T-helper 2 cell (primary cell): ENCODE data around the gene IL23R.
"Not testable (repeated sequence)": the region's sequence is repeated elsewhere in the genome, so short reads cannot be mapped to it uniquely, and the experiment has no call there.

Source experiments
- DNase-seq, 5 experiments: peaks; one replicate each; pipeline versions ENCODE4 v3.0.0 to v3.0.0-alpha.2; 2012 to 2022
- total RNA-seq, 2 donors: gene quantifications; one replicate each; lab custom pipeline; 2026; lab: John Stamatoyannopoulos, UW

IL23R gene
- total RNA-seq: 0.13 to 0.31 reads per million in 2 donors

- DNase-seq: peak in 2 of 5 experiments; percentile 70 to 76
These were observed at the start of gene IL23R for GRCh38 chr1:67166196-67166595. IL23R (plus strand) TSS chr1:67166454; CDS start chr1:67168121, 1,667 bp downstream.

GRCh38 chr1:67118191-67118590 lies 48.1 kb upstream of the IL23R start:
- DNase-seq: no peak

- DNase-seq: no peak
These were observed 47.6 kb upstream of the IL23R start for GRCh38 chr1:67118646-67119045.

- DNase-seq: no peak
These were observed 45.2 kb upstream of the IL23R start for GRCh38 chr1:67120855-67121619.

GRCh38 chr1:67124455-67124854 lies 41.8 kb upstream of the IL23R start:
- no peak for DNase-seq

GRCh38 chr1:67126111-67126746 lies 40.0 kb upstream of the IL23R start:
- no peak for DNase-seq

- DNase-seq: no peak
These were observed 39.3 kb upstream of the IL23R start for GRCh38 chr1:67126974-67127373.

GRCh38 chr1:67130673-67131072 lies 35.6 kb upstream of the IL23R start:
- no peak for DNase-seq

- DNase-seq: no peak
These were observed 33.1 kb upstream of the IL23R start for GRCh38 chr1:67133177-67133576.

- no peak for DNase-seq
These were observed 31.6 kb upstream of the IL23R start, which contains the start of gene C1orf141 for GRCh38 chr1:67134695-67135094. C1orf141 (minus strand) TSS chr1:67134970; CDS start chr1:67127240, 7,730 bp downstream.

- no peak for DNase-seq
These were observed 30.9 kb upstream of the IL23R start for GRCh38 chr1:67135354-67135753.

- no peak for DNase-seq
These were observed 28.9 kb upstream of the IL23R start for GRCh38 chr1:67137307-67137753.

GRCh38 chr1:67138813-67139499 lies 27.3 kb upstream of the IL23R start:
- no peak for DNase-seq

GRCh38 chr1:67140460-67140859 lies 25.8 kb upstream of the IL23R start:
- DNase-seq: no peak

- DNase-seq: not testable (repeated sequence)
These were observed 24.4 kb upstream of the IL23R start for GRCh38 chr1:67141832-67142231.

GRCh38 chr1:67142931-67143330 lies 23.3 kb upstream of the IL23R start:
- peak in 2 of 5 experiments; percentile 42 to 70 for DNase-seq

GRCh38 chr1:67143966-67144365 lies 22.3 kb upstream of the IL23R start:
- no peak for DNase-seq

- DNase-seq: no peak
These were observed 21.6 kb upstream of the IL23R start for GRCh38 chr1:67144696-67145095.

GRCh38 chr1:67146101-67146500 lies 20.2 kb upstream of the IL23R start:
- peak in 1 of 5 experiments; percentile 9 for DNase-seq

- DNase-seq: no peak
These were observed 19.7 kb upstream of the IL23R start for GRCh38 chr1:67146539-67146938.

- not testable (repeated sequence) for DNase-seq
These were observed 18.3 kb upstream of the IL23R start for GRCh38 chr1:67147973-67148372.

- DNase-seq: no peak
These were observed 17.6 kb upstream of the IL23R start for GRCh38 chr1:67148516-67149178.
